HK-2 (cell line): ENCODE measurements around the gene CRTAP.
"Not testable (repeated sequence)": the region's sequence is repeated elsewhere in the genome, so short reads cannot be mapped to it uniquely, and the experiment has no call there.

ENCODE experiments used
- DNase-seq: peaks from one replicate; pipeline ENCODE4 v3.0.0-alpha.2; 2018; ENCODE audit not compliant: unreplicated experiment

The CRTAP gene

GRCh38 chr3:33099701-33100100, 14.1 kb upstream of the CRTAP start:
- DNase-seq, result no peak

- no peak for DNase-seq
Observed at GRCh38 chr3:33100229-33100628, 13.6 kb upstream of the CRTAP start.

- no peak for DNase-seq
Observed at GRCh38 chr3:33103034-33103433, 10.8 kb upstream of the CRTAP start.

GRCh38 chr3:33103480-33103879, 10.3 kb upstream of the CRTAP start:
- no peak for DNase-seq

GRCh38 chr3:33104803-33105202, 9.0 kb upstream of the CRTAP start:
- DNase-seq, result no peak

- DNase-seq, result no peak
Observed at GRCh38 chr3:33105341-33105948, 8.4 kb upstream of the CRTAP start.

GRCh38 chr3:33106854-33107253, 7.0 kb upstream of the CRTAP start:
- DNase-seq, result not testable (repeated sequence)

GRCh38 chr3:33111581-33111980, 2.2 kb upstream of the CRTAP start:
- DNase-seq, result no peak

- DNase-seq, result no peak
Observed at GRCh38 chr3:33114622-33115023, 809 bp downstream of the CRTAP start.

- DNase-seq, result peak; percentile 57
Observed at GRCh38 chr3:33115024-33115768, 1.4 kb downstream of the CRTAP start.

GRCh38 chr3:33117461-33117860, 3.6 kb downstream of the CRTAP start:
- no peak for DNase-seq

GRCh38 chr3:33119891-33120290, 6.1 kb downstream of the CRTAP start:
- no peak for DNase-seq

GRCh38 chr3:33122991-33123390, 9.2 kb downstream of the CRTAP start:
- DNase-seq, result no peak

GRCh38 chr3:33124638-33125037, 10.8 kb downstream of the CRTAP start:
- DNase-seq, result no peak

GRCh38 chr3:33125840-33126239, 12.0 kb downstream of the CRTAP start:
- no peak for DNase-seq

GRCh38 chr3:33128706-33129105, 14.9 kb downstream of the CRTAP start:
- DNase-seq, result no peak

GRCh38 chr3:33130144-33130543, 16.3 kb downstream of the CRTAP start:
- DNase-seq, result no peak

- peak; percentile 20 for DNase-seq
Observed at GRCh38 chr3:33131331-33132018, 17.7 kb downstream of the CRTAP start.

GRCh38 chr3:33132019-33132360, 18.2 kb downstream of the CRTAP start:
- DNase-seq, result no peak

- no peak for DNase-seq
Observed at GRCh38 chr3:33134026-33134625, 20.3 kb downstream of the CRTAP start.

GRCh38 chr3:33137691-33138090, 23.9 kb downstream of the CRTAP start:
- no peak for DNase-seq

GRCh38 chr3:33139006-33139623, 25.3 kb downstream of the CRTAP start:
- DNase-seq, result not testable (repeated sequence)
